Panc1 (cell line): ENCODE measurements around the gene LDB2.

Experiments used
- CTCF ChIP-seq: fragments of 450-650 bp; IDR thresholded peaks from 2 replicates; pipeline ENCODE4 v1.5.1; 2017; ENCODE audit warnings: mild to moderate bottlenecking
- POLR2AphosphoS5 ChIP-seq: IDR thresholded peaks from 2 replicates; pipeline ENCODE4 v1.6.1; 2012; ENCODE audit warnings: mild to moderate bottlenecking, low read depth, low read length, moderate library complexity

GRCh38 chr4:16720761-16721160, 177.7 kb downstream of the LDB2 start:
- TF ChIP-seq CTCF = no peak
- no peak for TF ChIP-seq POLR2AphosphoS5
